AG04450 (cell line): ENCODE data around the gene SH3PXD2A. TPM values are rescaled to one million over a fixed set of nuclear protein-coding genes. Genes with fewer than 3 reads are reported as not detected.

ENCODE experiments used
- CTCF ChIA-PET: fragments of 300-600, 350-600 bp; formaldehyde crosslinking; extraction: SDS; loops from one replicate; lab custom pipeline; 2022; ENCODE audit warnings: antibody characterized with exemption, inconsistent platforms; lab: Charles Lee
- POLR2A ChIA-PET: fragments of 350-600 bp; formaldehyde crosslinking; extraction: SDS; loops from one replicate; lab custom pipeline; 2021; ENCODE audit warnings: antibody characterized with exemption, inconsistent platforms; lab: Yijun Ruan, JAX
- DNase-seq: peaks from one replicate; pipeline ENCODE4 v3.0.0-alpha.2; 2011; ENCODE audit warnings: low read depth, low spot score
- H3K27ac ChIP-seq: one replicate; pipeline ENCODE4 v1.5.1; 2012; ENCODE audit warnings: low read depth, low read length, control low read depth
- H3K27me3 ChIP-seq: one replicate; pipeline ENCODE4 v1.6.0; 2012; ENCODE audit warnings: low read length; ENCODE audit not compliant: control insufficient read depth, insufficient read depth
- H3K4me3 ChIP-seq: 2 replicates; pipeline ENCODE4 v1.5.1; 2011; ENCODE audit warnings: mild to moderate bottlenecking, low read depth, low read length, control low read depth
- H3K9me3 ChIP-seq: 2 replicates; pipeline ENCODE4 v1.5.1; 2012; ENCODE audit warnings: low read length; ENCODE audit not compliant: control insufficient read depth, insufficient read depth
- CTCF ChIP-seq: IDR thresholded peaks from 2 replicates; pipeline ENCODE4 v1.5.1; 2011; ENCODE audit warnings: low read depth, low read length, control low read depth, inconsistent platforms
- polyA plus RNA-seq: library from polyadenylated mRNA; depleted of rRNA; stranded (reverse); fragments of >200 nt; gene quantifications from 2 replicates; pipeline ENCODE4 v1.2.3, GENCODE V29; 2011

The SH3PXD2A gene
- polyA plus RNA-seq, 1 experiment: 22.9 TPM

GRCh38 chr10:103769176-103769575, 86.2 kb downstream of the SH3PXD2A start:
- Histone ChIP-seq H3K27ac (no peak overlapping the region), H3K4me3 (no peak overlapping the region), H3K27me3 (no peaks in the 10 kb centered on the region), H3K9me3 (no peaks in the 10 kb centered on the region)
- no peak for DNase-seq
- POLR2A ChIA-PET: interaction anchor here (0.7 kb wide), 1 partner anchor 107 kb away, joined by 7 read pairs; no protein-coding TSS in a partner anchor
- CTCF ChIA-PET: no interaction called here
- TF ChIP-seq CTCF: no peak

GRCh38 chr10:103768345-103768744, 87.0 kb downstream of the SH3PXD2A start:
- POLR2A ChIA-PET: no interaction called here
- H3K9me3 ChIP-seq: no peaks in the 10 kb centered on the region
- no peak overlapping the region for H3K4me3 ChIP-seq
- TF ChIP-seq CTCF: no peak
- CTCF ChIA-PET: no interaction called here
- H3K27ac ChIP-seq: no peak overlapping the region
- no peak for DNase-seq
- no peaks in the 10 kb centered on the region for H3K27me3 ChIP-seq

GRCh38 chr10:103767756-103768155, 87.6 kb downstream of the SH3PXD2A start:
- H3K9me3 ChIP-seq: no peaks in the 10 kb centered on the region
- no peak overlapping the region for H3K4me3 ChIP-seq
- TF ChIP-seq CTCF: no peak
- CTCF ChIA-PET: interaction anchor here (2.1 kb wide), 1 partner anchor 15 kb away, joined by 8 read pairs; no protein-coding TSS in a partner anchor
- no peak overlapping the region for H3K27ac ChIP-seq
- POLR2A ChIA-PET: no interaction called here
- no peaks in the 10 kb centered on the region for H3K27me3 ChIP-seq
- DNase-seq: no peak

GRCh38 chr10:103766751-103767505, 88.4 kb downstream of the SH3PXD2A start:
- H3K9me3 ChIP-seq: no peaks in the 10 kb centered on the region
- no peak overlapping the region for H3K4me3 ChIP-seq
- CTCF ChIA-PET: interaction anchor here (0.8 to 2.2 kb wide), 3 partner anchors 14 to 54 kb away, joined by 3 to 8 read pairs (median 7); no protein-coding TSS in a partner anchor
- H3K27ac ChIP-seq: no peak overlapping the region
- no peaks in the 10 kb centered on the region for H3K27me3 ChIP-seq
- DNase-seq: no peak
- POLR2A ChIA-PET: no interaction called here
- TF ChIP-seq CTCF: no peak

- POLR2A ChIA-PET: interaction anchor here (1.4 kb wide), 1 partner anchor 16 kb away, joined by 3 read pairs; no protein-coding TSS in a partner anchor
- Histone ChIP-seq H3K27me3 (no peaks in the 10 kb centered on the region), H3K4me3 (no peak overlapping the region), H3K9me3 (no peaks in the 10 kb centered on the region), H3K27ac (no peak overlapping the region)
- DNase-seq: no peak
- CTCF ChIA-PET: interaction anchor here (0.7 to 2.2 kb wide), 3 partner anchors 14 to 80 kb away, joined by 3 to 8 read pairs (median 7); no protein-coding TSS in a partner anchor
- TF ChIP-seq CTCF: no peak
Measured at GRCh38 chr10:103765981-103766380, 89.4 kb downstream of the SH3PXD2A start.
